IMR-90 (cell line): ENCODE data around the gene HAS3. TPM values are rescaled to one million over a fixed set of nuclear protein-coding genes. Genes with fewer than 3 reads are reported as not detected.

Experiments
- ATAC-seq: fragments of 200-7000 bp; cut with Tn5 transposase; 2 replicates; pipeline ENCODE4 v1.9.1; 2020; ENCODE audit warnings: low read depth, mild to moderate bottlenecking, moderate library complexity
- BruUV-seq: library from RNA; stranded (reverse); fragments of 400-500 nt; replicated peaks from 2 replicates; lab custom pipeline; 2021; lab: Mats Ljungman, UMichigan
- CTCF ChIA-PET: fragments of 300-600 bp; formaldehyde crosslinking; extraction: SDS; loops from one replicate; lab custom pipeline; 2021; ENCODE audit warnings: antibody characterized with exemption; lab: Yijun Ruan, JAX
- POLR2A ChIA-PET: fragments of 300-600 bp; sonication (Branson Sonifier 250); formaldehyde crosslinking; loops from one replicate; lab custom pipeline; 2022; ENCODE audit warnings: antibody characterized with exemption; ENCODE audit not compliant: unreplicated experiment; lab: Charles Lee
- DNase-seq: peaks from one replicate; pipeline ENCODE4 v3.0.0; 2013
- H2AFZ ChIP-seq: replicated peaks from 2 replicates; pipeline ENCODE3; 2013; ENCODE audit warnings: low read length, mild to moderate bottlenecking; ENCODE audit not compliant: poor library complexity
- H2AK5ac ChIP-seq: 2 replicates; pipeline ENCODE4 v1.6.1; 2013; ENCODE audit warnings: low read depth, low read length, inconsistent platforms
- H2AK9ac ChIP-seq: replicated peaks from 2 replicates; pipeline ENCODE3; 2013; ENCODE audit warnings: mild to moderate bottlenecking, low read depth, low read length, moderate library complexity; ENCODE audit not compliant: poor library complexity
- H2BK120ac ChIP-seq: 2 replicates; pipeline ENCODE4 v1.6.1; 2013; ENCODE audit warnings: low read depth, low read length, inconsistent platforms
- H2BK15ac ChIP-seq: 3 replicates; pipeline ENCODE4 v1.6.1; 2013; ENCODE audit warnings: low read depth, low read length, inconsistent platforms
- H2BK20ac ChIP-seq: 2 replicates; pipeline ENCODE4 v1.6.1; 2013; ENCODE audit warnings: low read depth, mild to moderate bottlenecking, inconsistent platforms, low read length, moderate library complexity
- H2BK5ac ChIP-seq: 2 replicates; pipeline ENCODE4 v1.6.1; 2013; ENCODE audit warnings: mild to moderate bottlenecking, low read depth, low read length, inconsistent platforms; ENCODE audit not compliant: poor library complexity, severe bottlenecking
- H3K14ac ChIP-seq: replicated peaks from 2 replicates; pipeline ENCODE4 v1.6.1; 2013; ENCODE audit warnings: low read depth, low read length, inconsistent platforms
- H3K18ac ChIP-seq: 2 replicates; pipeline ENCODE4 v1.6.1; 2013; ENCODE audit warnings: low read depth, low read length, control low read depth
- H3K23ac ChIP-seq: 2 replicates; pipeline ENCODE4 v1.6.1; 2013; ENCODE audit warnings: low read depth, low read length, inconsistent platforms
- H3K27ac ChIP-seq: 2 replicates; pipeline ENCODE4 v1.5.1; 2013; ENCODE audit warnings: mild to moderate bottlenecking, control low read depth, low read length; ENCODE audit not compliant: insufficient read depth
- H3K27me3 ChIP-seq: 2 replicates; pipeline ENCODE4 v1.6.1; 2013; ENCODE audit warnings: low read length; ENCODE audit not compliant: control insufficient read depth, insufficient read depth
- H3K36me3 ChIP-seq: 2 replicates; pipeline ENCODE4 v1.6.1; 2013; ENCODE audit warnings: low read length, mixed read lengths; ENCODE audit not compliant: control insufficient read depth, insufficient read depth
- H3K4ac ChIP-seq: 2 replicates; pipeline ENCODE4 v1.6.1; 2013; ENCODE audit warnings: low read depth, low read length, inconsistent platforms
- H3K4me1 ChIP-seq: 2 replicates; pipeline ENCODE4 v1.6.1; 2013; ENCODE audit warnings: low read length, mixed read lengths; ENCODE audit not compliant: control insufficient read depth, insufficient read depth
- H3K4me2 ChIP-seq: 2 replicates; pipeline ENCODE4 v1.6.1; 2013; ENCODE audit warnings: low read depth, mild to moderate bottlenecking, control low read depth, low read length, moderate library complexity
- H3K4me3 ChIP-seq: 2 replicates; pipeline ENCODE4 v1.5.1; 2013; ENCODE audit warnings: low read depth, mild to moderate bottlenecking, control low read depth, low read length, moderate library complexity; ENCODE audit not compliant: insufficient read depth
- H3K56ac ChIP-seq: 2 replicates; pipeline ENCODE4 v1.6.1; 2013; ENCODE audit warnings: low read length, inconsistent platforms; ENCODE audit not compliant: insufficient read depth; ENCODE audit errors: extremely low read depth
- H3K79me1 ChIP-seq, 2 experiments: 2 replicates each; pipeline ENCODE4 v1.6.1; 2013; ENCODE audit warnings: low read length in 2 of 2, inconsistent platforms in 1 of 2, low read depth in 1 of 2
- H3K9ac ChIP-seq: 2 replicates; pipeline ENCODE4 v1.6.1; 2013; ENCODE audit warnings: low read depth, low read length, control low read depth
- H3K9me1 ChIP-seq: 2 replicates; pipeline ENCODE4 v1.6.1; 2013; ENCODE audit warnings: low read length, inconsistent platforms; ENCODE audit not compliant: insufficient read depth
- H3K9me3 ChIP-seq: 2 replicates; pipeline ENCODE4 v1.6.1; 2013; ENCODE audit warnings: low read length; ENCODE audit not compliant: control insufficient read depth, insufficient read depth
- H4K20me1 ChIP-seq: 2 replicates; pipeline ENCODE4 v1.6.1; 2013; ENCODE audit warnings: low read length, inconsistent platforms; ENCODE audit not compliant: insufficient read depth
- H4K5ac ChIP-seq: 2 replicates; pipeline ENCODE4 v1.6.1; 2013; ENCODE audit warnings: mild to moderate bottlenecking, low read depth, low read length, control low read depth
- H4K8ac ChIP-seq, 2 experiments: 2 replicates each; pipeline ENCODE4 v1.6.1; 2013; ENCODE audit warnings: low read depth in 2 of 2, low read length in 2 of 2, control low read depth in 1 of 2, inconsistent platforms in 1 of 2
- H4K91ac ChIP-seq: 2 replicates; pipeline ENCODE4 v1.6.1; 2013; ENCODE audit warnings: low read depth, low read length, inconsistent platforms; ENCODE audit not compliant: insufficient read depth
- BHLHE40 ChIP-seq: fragments of 150-350 bp; IDR thresholded peaks from 2 replicates; pipeline ENCODE4 v1.6.1; 2016; ENCODE audit warnings: mild to moderate bottlenecking, low read depth, low read length
- CEBPB ChIP-seq: IDR thresholded peaks from 2 replicates; pipeline ENCODE4 v1.6.1; 2012; ENCODE audit warnings: low read depth, low read length, improper control_type of control experiment
- CHD1 ChIP-seq: IDR thresholded peaks from 2 replicates; pipeline ENCODE4 v1.6.1; 2012; ENCODE audit warnings: low read depth, low read length, improper control_type of control experiment
- FOS ChIP-seq: fragments of 150-350 bp; IDR thresholded peaks from 2 replicates; pipeline ENCODE4 v1.6.1; 2016; ENCODE audit warnings: low read depth, low read length
- MAFK ChIP-seq: IDR thresholded peaks from 2 replicates; pipeline ENCODE4 v1.6.1; 2012; ENCODE audit warnings: low read depth, low read length, improper control_type of control experiment
- MAZ ChIP-seq: IDR thresholded peaks from 2 replicates; pipeline ENCODE4 v1.6.1; 2012; ENCODE audit warnings: low read depth, mild to moderate bottlenecking, low read length, improper control_type of control experiment, moderate library complexity, borderline replicate concordance
- MXI1 ChIP-seq: IDR thresholded peaks from 2 replicates; pipeline ENCODE4 v1.6.1; 2012; ENCODE audit warnings: low read depth, mild to moderate bottlenecking, low read length, moderate library complexity, borderline replicate concordance
- NFE2L2 ChIP-seq: fragments of 150-350 bp; IDR thresholded peaks from 2 replicates; pipeline ENCODE4 v1.6.1; 2016; ENCODE audit warnings: low read depth, mild to moderate bottlenecking, low read length
- POLR2A ChIP-seq: IDR thresholded peaks from 2 replicates; pipeline ENCODE4 v1.6.1; 2012; ENCODE audit warnings: mild to moderate bottlenecking, low read depth, low read length
- RAD21 ChIP-seq: IDR thresholded peaks from 2 replicates; pipeline ENCODE4 v1.6.1; 2012; ENCODE audit warnings: low read length, improper control_type of control experiment
- RCOR1 ChIP-seq: IDR thresholded peaks from 2 replicates; pipeline ENCODE4 v1.6.1; 2012; ENCODE audit warnings: mild to moderate bottlenecking, low read length, improper control_type of control experiment; ENCODE audit not compliant: insufficient replicate concordance
- RFX5 ChIP-seq: IDR thresholded peaks from 2 replicates; pipeline ENCODE4 v1.8.0; 2012; ENCODE audit warnings: low read depth, mild to moderate bottlenecking, low read length, moderate library complexity
- SMC3 ChIP-seq: fragments of 150-350 bp; IDR thresholded peaks from 2 replicates; pipeline ENCODE4 v1.6.1; 2016; ENCODE audit warnings: low read depth, mild to moderate bottlenecking, antibody characterized with exemption, low read length, moderate library complexity
- WGBS, 2 experiments: methylation state at CpG; one replicate each; pipeline versions ENCODE4 v1.1.5 to v1.1.7; 2013; ENCODE audit warnings: missing lambda C conversion rate in 2 of 2; ENCODE audit not compliant: insufficient read length in 1 of 2; ENCODE audit errors: extremely low coverage in 2 of 2; 5-methylcytosine and 5-hydroxymethylcytosine counted together
- dilution Hi-C: fragments of 300-500 bp; cut with HindIII; formaldehyde crosslinking; loops from one replicate; pipeline ENCODE4 v1.14.3; 2018; ENCODE audit warnings: low sequenced_read_pairs; ENCODE audit not compliant: unreplicated experiment
- in situ Hi-C: fragments of 300-500 bp; cut with MboI; formaldehyde crosslinking; loops from 3 replicates; pipeline ENCODE4 v1.14.3; 2019; ENCODE audit warnings: low sequenced_read_pairs, inconsistent platforms, mixed read lengths
- intact Hi-C: fragments of 100-400 bp; cut with micrococcal nuclease; formaldehyde crosslinking; loops from 2 replicates; pipeline ENCODE4 v1.10.0; 2022
- polyA plus RNA-seq, 3 experiments: library from polyadenylated mRNA; depleted of rRNA; stranded (reverse); fragments of >200 nt; gene quantifications; 2 replicates each; pipeline ENCODE4 v1.2.3, GENCODE V29; 2012; ENCODE audit warnings: low replicate concordance in 1 of 3
- total RNA-seq: library from RNA; depleted of rRNA; stranded (reverse); fragments of >200 nt; gene quantifications from 2 replicates; pipeline ENCODE4 v1.2.3, GENCODE V29; 2012
- TF ChIP-seq, protein P1 (sequence below): fragments of 150-350 bp; IDR thresholded peaks from 2 replicates; pipeline ENCODE4 v1.6.1; 2017; ENCODE audit warnings: mild to moderate bottlenecking, antibody characterized with exemption, low read length, low read depth
- TF ChIP-seq, protein P2 (sequence below): conservative IDR thresholded peaks from 2 replicates; pipeline ENCODE4 v1.5.1; 2012; ENCODE audit warnings: mild to moderate bottlenecking, low read depth, low read length, improper control_type of control experiment
- TF ChIP-seq, protein P3 (sequence below): fragments of 150-350 bp; IDR thresholded peaks from 2 replicates; pipeline ENCODE4 v1.6.1; 2016; ENCODE audit warnings: low read depth, mild to moderate bottlenecking, low read length, moderate library complexity, borderline replicate concordance

Gene HAS3
- total and polyA plus RNA-seq, 2 of the 4 experiments (the other 2 are of a cell fraction) = 0.36 to 0.97 TPM

DNA sequence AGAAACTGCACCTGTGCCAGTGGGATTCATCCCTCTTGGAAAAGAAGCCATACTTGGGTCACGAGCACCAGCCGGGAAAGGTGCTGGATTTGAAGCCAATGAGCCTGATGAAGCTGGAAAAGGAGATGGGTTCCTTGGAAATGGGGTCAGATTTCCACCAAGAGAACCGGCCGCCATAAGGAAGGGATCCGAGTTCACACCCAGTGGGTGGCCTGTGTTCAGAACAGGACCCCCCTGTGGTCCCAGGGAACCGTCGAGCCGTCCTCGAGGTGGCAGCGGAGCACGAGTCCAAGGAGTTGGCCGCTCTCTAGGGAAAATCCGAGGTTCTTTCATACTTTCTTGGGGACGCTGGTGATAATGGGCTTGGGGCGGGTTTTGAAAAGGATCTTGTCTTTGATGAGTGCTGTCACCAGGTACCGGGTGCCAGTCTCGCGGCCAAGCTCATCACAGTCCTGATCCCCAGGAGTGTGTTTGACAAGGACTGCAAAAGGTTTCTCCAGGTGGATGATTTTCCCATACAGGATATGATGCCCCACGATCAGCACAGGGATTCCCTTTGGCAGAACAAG is 14.7 kb downstream of the HAS3 start:
- Histone ChIP-seq H3K23ac (no peak overlapping the region), H3K4me1 (no peaks in the 10 kb centered on the region), H3K18ac (no peak overlapping the region), H4K91ac (no peak overlapping the region), H2BK15ac (no peak overlapping the region), H3K4me3 (no peak overlapping the region), H2BK120ac (no peak overlapping the region), H3K27me3 (no peaks in the 10 kb centered on the region), H2AFZ (no peak overlapping the region), H3K56ac (no peak overlapping the region), H3K36me3 (peaks cover 48% of the 10 kb centered on the region), H3K14ac (no peak overlapping the region), H3K27ac (no peak overlapping the region), H3K4ac (no peak overlapping the region), H3K9me3 (no peaks in the 10 kb centered on the region), H4K5ac (no peak overlapping the region), H3K4me2 (no peak overlapping the region), H2BK20ac (no peak overlapping the region), H4K20me1 (peaks cover 17% of the 10 kb centered on the region), H2AK9ac (no peak overlapping the region), H4K8ac (no peak overlapping the region), H2BK5ac (no peak overlapping the region), H3K9me1 (peaks cover 6% of the 10 kb centered on the region), H2AK5ac (no peak overlapping the region), H3K9ac (no peak overlapping the region), H3K79me1 (peaks cover 34 to 60% of the 10 kb centered on the region in 2 experiments)
- in situ Hi-C loops (loop anchor here (5.0 kb wide), 2 partner anchors 273 to 593 kb away; no protein-coding TSS in a partner anchor), dilution Hi-C loops (no loop called here), intact Hi-C loops (loop anchor here (10.0 kb wide), 1 partner anchor 525 kb away; no protein-coding TSS in a partner anchor)
- POLR2A ChIA-PET = no interaction called here
- BruUV-seq = no TSS peak
- WGBS, 2 experiments = 93% methylated on average over 5 of the region's 19 CpGs; no CpG with 5 or more reads in 1 of the 2 experiments
- DNase-seq = no peak
- CTCF ChIA-PET = interaction anchor here (0.6 kb wide), 1 partner anchor 317 kb away, joined by 3 read pairs; no protein-coding TSS in a partner anchor
- TF ChIP-seq FOS (no peak), MXI1 (no peak), RAD21 (no peak), RCOR1 (no peak), CHD1 (no peak), SMC3 (no peak), POLR2A (no peak), BHLHE40 (no peak), MAFK (no peak), NFE2L2 (no peak), RFX5 (no peak), CEBPB (no peak), MAZ (no peak)
- TF ChIP-seq, protein P1, sequence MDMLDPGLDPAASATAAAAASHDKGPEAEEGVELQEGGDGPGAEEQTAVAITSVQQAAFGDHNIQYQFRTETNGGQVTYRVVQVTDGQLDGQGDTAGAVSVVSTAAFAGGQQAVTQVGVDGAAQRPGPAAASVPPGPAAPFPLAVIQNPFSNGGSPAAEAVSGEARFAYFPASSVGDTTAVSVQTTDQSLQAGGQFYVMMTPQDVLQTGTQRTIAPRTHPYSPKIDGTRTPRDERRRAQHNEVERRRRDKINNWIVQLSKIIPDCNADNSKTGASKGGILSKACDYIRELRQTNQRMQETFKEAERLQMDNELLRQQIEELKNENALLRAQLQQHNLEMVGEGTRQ = no peak
- TF ChIP-seq, protein P2, sequence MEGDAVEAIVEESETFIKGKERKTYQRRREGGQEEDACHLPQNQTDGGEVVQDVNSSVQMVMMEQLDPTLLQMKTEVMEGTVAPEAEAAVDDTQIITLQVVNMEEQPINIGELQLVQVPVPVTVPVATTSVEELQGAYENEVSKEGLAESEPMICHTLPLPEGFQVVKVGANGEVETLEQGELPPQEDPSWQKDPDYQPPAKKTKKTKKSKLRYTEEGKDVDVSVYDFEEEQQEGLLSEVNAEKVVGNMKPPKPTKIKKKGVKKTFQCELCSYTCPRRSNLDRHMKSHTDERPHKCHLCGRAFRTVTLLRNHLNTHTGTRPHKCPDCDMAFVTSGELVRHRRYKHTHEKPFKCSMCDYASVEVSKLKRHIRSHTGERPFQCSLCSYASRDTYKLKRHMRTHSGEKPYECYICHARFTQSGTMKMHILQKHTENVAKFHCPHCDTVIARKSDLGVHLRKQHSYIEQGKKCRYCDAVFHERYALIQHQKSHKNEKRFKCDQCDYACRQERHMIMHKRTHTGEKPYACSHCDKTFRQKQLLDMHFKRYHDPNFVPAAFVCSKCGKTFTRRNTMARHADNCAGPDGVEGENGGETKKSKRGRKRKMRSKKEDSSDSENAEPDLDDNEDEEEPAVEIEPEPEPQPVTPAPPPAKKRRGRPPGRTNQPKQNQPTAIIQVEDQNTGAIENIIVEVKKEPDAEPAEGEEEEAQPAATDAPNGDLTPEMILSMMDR = no peak
- TF ChIP-seq, protein P3, sequence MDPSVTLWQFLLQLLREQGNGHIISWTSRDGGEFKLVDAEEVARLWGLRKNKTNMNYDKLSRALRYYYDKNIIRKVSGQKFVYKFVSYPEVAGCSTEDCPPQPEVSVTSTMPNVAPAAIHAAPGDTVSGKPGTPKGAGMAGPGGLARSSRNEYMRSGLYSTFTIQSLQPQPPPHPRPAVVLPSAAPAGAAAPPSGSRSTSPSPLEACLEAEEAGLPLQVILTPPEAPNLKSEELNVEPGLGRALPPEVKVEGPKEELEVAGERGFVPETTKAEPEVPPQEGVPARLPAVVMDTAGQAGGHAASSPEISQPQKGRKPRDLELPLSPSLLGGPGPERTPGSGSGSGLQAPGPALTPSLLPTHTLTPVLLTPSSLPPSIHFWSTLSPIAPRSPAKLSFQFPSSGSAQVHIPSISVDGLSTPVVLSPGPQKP = no peak
- no peak for ATAC-seq
